ENCODE data around the gene EFHB.

EFHB gene

GRCh38 chr3:19932422-19932821 lies 1.6 kb downstream of the EFHB start:
- DNase-seq (ENCODE audit: low spot score), result no peak
- TF ChIP-seq CTCF (IDR thresholded peaks at IDR 0.05; ENCODE audit: borderline replicate concordance, control extremely low read depth, extremely low read depth, insufficient read depth, missing control alignments), result no peak
- in situ Hi-C loops (cut with MboI; ENCODE audit: low sequenced_read_pairs, unreplicated experiment), result no loop called here

GRCh38 chr3:19931767-19932188 lies 2.2 kb downstream of the EFHB start:
- no peak for DNase-seq (ENCODE audit: low spot score)
- in situ Hi-C loops (cut with MboI; ENCODE audit: low sequenced_read_pairs, unreplicated experiment), result no loop called here

GRCh38 chr3:19931180-19931692 lies 2.8 kb downstream of the EFHB start:
- no peak for TF ChIP-seq CTCF (IDR thresholded peaks at IDR 0.05; ENCODE audit: borderline replicate concordance, control extremely low read depth, extremely low read depth, insufficient read depth, missing control alignments)
- peak; percentile 61 for DNase-seq (ENCODE audit: low spot score)
- in situ Hi-C loops (cut with MboI; ENCODE audit: low sequenced_read_pairs, unreplicated experiment), result no loop called here

More at GRCh38 chr3:19931767-19932188, 2.2 kb downstream of the EFHB start:
- TF ChIP-seq CTCF (IDR thresholded peaks at IDR 0.05; ENCODE audit: borderline replicate concordance, control extremely low read depth, extremely low read depth, insufficient read depth, missing control alignments), result no peak

- no peak for DNase-seq (ENCODE audit: low spot score)
- no peak for TF ChIP-seq CTCF (IDR thresholded peaks at IDR 0.05; ENCODE audit: borderline replicate concordance, control extremely low read depth, extremely low read depth, insufficient read depth, missing control alignments)
- in situ Hi-C loops (cut with MboI; ENCODE audit: low sequenced_read_pairs, unreplicated experiment), result no loop called here
These were observed 13.5 kb downstream of the EFHB start for GRCh38 chr3:19920401-19921080.

- TF ChIP-seq CTCF (IDR thresholded peaks at IDR 0.05; ENCODE audit: borderline replicate concordance, control extremely low read depth, extremely low read depth, insufficient read depth, missing control alignments), result no peak
- no peak for DNase-seq (ENCODE audit: low spot score)
- in situ Hi-C loops (cut with MboI; ENCODE audit: low sequenced_read_pairs, unreplicated experiment), result no loop called here
These were observed 16.9 kb downstream of the EFHB start for GRCh38 chr3:19917167-19917566.

GRCh38 chr3:19911452-19911851 lies 22.6 kb downstream of the EFHB start:
- in situ Hi-C loops (cut with MboI; ENCODE audit: low sequenced_read_pairs, unreplicated experiment), result no loop called here
- TF ChIP-seq CTCF (IDR thresholded peaks at IDR 0.05; ENCODE audit: borderline replicate concordance, control extremely low read depth, extremely low read depth, insufficient read depth, missing control alignments), result no peak
- DNase-seq (ENCODE audit: low spot score), result no peak

Measured in GM13976 (cell line).